CD14-positive monocyte (primary cell): ENCODE results near the gene NIPAL4. TPM values are rescaled to one million over a fixed set of nuclear protein-coding genes. Genes with fewer than 3 reads are reported as not detected.

ENCODE experiments used
- DNase-seq, 3 donors: peaks; one replicate each; pipeline ENCODE4 v3.0.0-alpha.2; 2011 to 2022
- H2AFZ ChIP-seq: 2 replicates; pipeline ENCODE4 v1.6.0; 2012; ENCODE audit warnings: mild to moderate bottlenecking, low read depth, low read length, inconsistent platforms; ENCODE audit not compliant: insufficient read depth, poor library complexity, severe bottlenecking
- H3K27ac ChIP-seq, 2 donors: 1 replicate in 1 of 2; 2 replicates in 1 of 2; pipeline ENCODE4 v1.5.1; 2012 to 2013; ENCODE audit warnings: low read length in 2 of 2, control low read depth in 1 of 2, inconsistent platforms in 1 of 2, low read depth in 1 of 2, mild to moderate bottlenecking in 1 of 2
- H3K27me3 ChIP-seq, 2 donors: one replicate each; pipeline versions ENCODE4 v1.6.0 to v1.6.1; 2011 to 2013; ENCODE audit warnings: low read length in 2 of 2; ENCODE audit not compliant: control insufficient read depth in 2 of 2, insufficient read depth in 2 of 2
- H3K36me3 ChIP-seq, 2 donors: replicated peaks in 1 of 2; 1 replicate in 1 of 2; 2 replicates in 1 of 2; pipeline versions ENCODE4 v1.5.1 to v1.6.1; 2012 to 2013; ENCODE audit warnings: low read length in 2 of 2, control low read depth in 1 of 2, inconsistent platforms in 1 of 2, mild to moderate bottlenecking in 1 of 2; ENCODE audit not compliant: insufficient read depth in 2 of 2, control insufficient read depth in 1 of 2
- H3K4me1 ChIP-seq, 2 donors: 1 replicate in 1 of 2; 2 replicates in 1 of 2; pipeline versions ENCODE4 v1.5.1 to v1.6.1; 2012 to 2013; ENCODE audit warnings: low read length in 2 of 2, control low read depth in 1 of 2, inconsistent platforms in 1 of 2, mild to moderate bottlenecking in 1 of 2, moderate library complexity in 1 of 2; ENCODE audit not compliant: insufficient read depth in 2 of 2, control insufficient read depth in 1 of 2
- H3K4me2 ChIP-seq: replicated peaks from 2 replicates; pipeline ENCODE3; 2012; ENCODE audit warnings: low read length, moderate library complexity, mild to moderate bottlenecking; ENCODE audit not compliant: poor library complexity, severe bottlenecking; ENCODE audit errors: extremely low read depth
- H3K4me3 ChIP-seq, 3 experiments: fragments of 200-600 bp in 1 of 3; sonication (generic) in 1 of 3; replicated peaks in 1 of 3; 1 replicate in 2 of 3; 2 replicates in 1 of 3; pipeline ENCODE4 v1.5.1; 2011 to 2013; ENCODE audit warnings: low read length in 3 of 3, mild to moderate bottlenecking in 3 of 3, control low read depth in 2 of 3, low read depth in 2 of 3, inconsistent platforms in 1 of 3, moderate library complexity in 1 of 3
- H3K79me2 ChIP-seq: 2 replicates; pipeline ENCODE4 v1.6.0; 2012; ENCODE audit warnings: mild to moderate bottlenecking, control low read depth, inconsistent platforms, low read length, moderate library complexity; ENCODE audit not compliant: insufficient read depth
- H3K9ac ChIP-seq: 2 replicates; pipeline ENCODE4 v1.6.0; 2017; ENCODE audit warnings: low read length, mild to moderate bottlenecking; ENCODE audit not compliant: insufficient read depth, poor library complexity, severe bottlenecking
- H3K9me3 ChIP-seq, 2 donors: replicated peaks in 1 of 2; 1 replicate in 1 of 2; 2 replicates in 1 of 2; pipeline versions ENCODE4 v1.5.1 to v1.6.1; 2012 to 2013; ENCODE audit warnings: low read length in 2 of 2, control low read depth in 1 of 2; ENCODE audit not compliant: control insufficient read depth in 1 of 2, insufficient read depth in 1 of 2
- H4K20me1 ChIP-seq: 2 replicates; pipeline ENCODE4 v1.6.0; 2012; ENCODE audit warnings: mild to moderate bottlenecking, low read length, control low read depth, moderate library complexity; ENCODE audit not compliant: insufficient read depth
- H3K27ac Mint-ChIP-seq, 7 donors: one replicate each; pipeline ENCODE4 v1.8.0; 2020; ENCODE audit warnings: mild to moderate bottlenecking in 7 of 7, mixed read lengths in 7 of 7, moderate library complexity in 6 of 7, inconsistent platforms in 2 of 7
- H3K27me3 Mint-ChIP-seq, 3 donors: one replicate each; pipeline ENCODE4 v1.8.0; 2021 to 2022; ENCODE audit warnings: low read depth in 3 of 3, mild to moderate bottlenecking in 3 of 3, mixed read lengths in 3 of 3, moderate library complexity in 3 of 3, inconsistent platforms in 1 of 3
- H3K36me3 Mint-ChIP-seq, 2 donors: one replicate each; pipeline ENCODE4 v1.8.0; 2020; ENCODE audit warnings: mixed read lengths in 2 of 2, inconsistent platforms in 1 of 2, mild to moderate bottlenecking in 1 of 2
- H3K4me1 Mint-ChIP-seq: one replicate; pipeline ENCODE4 v1.8.0; 2020; ENCODE audit warnings: mild to moderate bottlenecking, mixed read lengths
- H3K4me3 Mint-ChIP-seq, 2 donors: one replicate each; pipeline ENCODE4 v1.8.0; 2020; ENCODE audit warnings: mild to moderate bottlenecking in 2 of 2, mixed read lengths in 2 of 2, moderate library complexity in 1 of 2
- H3K9me3 Mint-ChIP-seq, 7 donors: one replicate each; pipeline ENCODE4 v1.8.0; 2020 to 2022; ENCODE audit warnings: mixed read lengths in 7 of 7, mild to moderate bottlenecking in 6 of 7, moderate library complexity in 6 of 7, inconsistent platforms in 2 of 7
- CTCF ChIP-seq: fragments of 200-600 bp; IDR thresholded peaks from one replicate; pipeline ENCODE4 v1.8.0; 2022; ENCODE audit warnings: antibody characterized with exemption, mild to moderate bottlenecking
- WGBS: methylation state at CpG from one replicate; pipeline ENCODE4 v1.1.5; 2013; ENCODE audit warnings: missing lambda C conversion rate; ENCODE audit not compliant: insufficient coverage; 5-methylcytosine and 5-hydroxymethylcytosine counted together
- intact Hi-C, 2 donors: fragments of 100-400 bp; cut with micrococcal nuclease; formaldehyde crosslinking; loops; one replicate each; pipeline versions ENCODE4 v1.15.0 to v1.15.1; 2023
- polyA plus RNA-seq, 3 donors: library from polyadenylated mRNA; depleted of rRNA in 1 of 3; unstranded in 2 of 3; stranded (reverse) in 1 of 3; fragments of 300-500 nt in 2 of 3; fragments of >200 nt in 1 of 3; fragmentation: Illumina TruSeq in 2 of 3; gene quantifications; 1 replicate in 2 of 3; 2 replicates in 1 of 3; pipeline ENCODE4 v1.2.3, GENCODE V29; 2012 to 2021

NIPAL4 gene
- polyA plus RNA-seq, 3 donors: 0.04 to 2.3 TPM; not detected in 1

- H3K9me3 ChIP-seq: no peaks in the 10 kb centered on the region
- TF ChIP-seq CTCF: no peak
- H3K27me3 Mint-ChIP-seq: peaks cover 0 to 4% (median 1%) of the 10 kb centered on the region in 3 donors
- H3K27me3 ChIP-seq: no peaks in the 10 kb centered on the region
- no peak overlapping the region for H2AFZ ChIP-seq
- 100% methylated on average over 1 of the region's 4 CpGs for WGBS
- intact Hi-C loops: loop anchor here (5.0 kb wide), 3 partner anchors 47 to 152 kb away; a partner anchor contains a TSS
- peaks cover 74 to 81% of the 10 kb centered on the region in 2 donors for H3K36me3 Mint-ChIP-seq
- peaks cover under 1 to 1% of the 10 kb centered on the region in 2 donors for H3K4me1 ChIP-seq
- DNase-seq: no peak
- H3K27ac Mint-ChIP-seq: peak overlapping the region in 1 of 7 donors; percentile 66
- H4K20me1 ChIP-seq: peaks cover 8% of the 10 kb centered on the region
- H3K4me1 Mint-ChIP-seq: peaks cover 3% of the 10 kb centered on the region
- H3K27ac ChIP-seq: no peak overlapping the region
- no peak overlapping the region for H3K4me3 ChIP-seq
- no peak overlapping the region for H3K4me3 Mint-ChIP-seq
- H3K9me3 Mint-ChIP-seq: peaks cover 0 to 4% (median 0%) of the 10 kb centered on the region in 7 donors
- H3K36me3 ChIP-seq: peaks cover 28 to 70% of the 10 kb centered on the region in 2 donors
- no peak overlapping the region for H3K9ac ChIP-seq
- no peaks in the 10 kb centered on the region for H3K79me2 ChIP-seq
- no peak overlapping the region for H3K4me2 ChIP-seq
These were observed 19.2 kb downstream of the NIPAL4 start for GRCh38 chr5:157479166-157479565.

- no peak overlapping the region for H3K4me2 ChIP-seq
- H3K4me1 Mint-ChIP-seq: peaks cover 10% of the 10 kb centered on the region
These were observed 19.8 kb downstream of the NIPAL4 start for GRCh38 chr5:157479612-157480510.

More at GRCh38 chr5:157479612-157480510, 19.8 kb downstream of the NIPAL4 start:
- no peak overlapping the region for H3K4me3 ChIP-seq
- H4K20me1 ChIP-seq: peaks cover 15% of the 10 kb centered on the region
- WGBS: 90% methylated on average over 11 of the region's 15 CpGs
- H3K27ac ChIP-seq: no peak overlapping the region
- Mint-ChIP-seq H3K9me3 (peaks cover 0 to 4% (median 0%) of the 10 kb centered on the region in 7 donors), H3K27ac (peak overlapping the region in 3 of 7 donors; percentile 33 to 50 (median 43)), H3K4me3 (no peak overlapping the region), H3K27me3 (peaks cover 0 to 4% (median 1%) of the 10 kb centered on the region in 3 donors), H3K36me3 (peaks cover 76 to 79% of the 10 kb centered on the region in 2 donors)
- no peaks in the 10 kb centered on the region for H3K79me2 ChIP-seq
- intact Hi-C loops: loop anchor here (5.0 kb wide), 3 partner anchors 48 to 153 kb away; a partner anchor contains a TSS
- no peak for TF ChIP-seq CTCF
- H2AFZ ChIP-seq: no peak overlapping the region
- no peaks in the 10 kb centered on the region for H3K27me3 ChIP-seq
- H3K9me3 ChIP-seq: no peaks in the 10 kb centered on the region
- peaks cover 6 to 8% of the 10 kb centered on the region in 2 donors for H3K4me1 ChIP-seq
- peaks cover 31 to 72% of the 10 kb centered on the region in 2 donors for H3K36me3 ChIP-seq
- no peak overlapping the region for H3K9ac ChIP-seq
- no peak for DNase-seq
